GM18858 (cell line): ENCODE results near the gene TH.

Experiments
- ATAC-seq: cut with Tn5 transposase; IDR thresholded peaks from one replicate; pipeline ENCODE4 v1.9.1; 2021; ENCODE audit not compliant: unreplicated experiment

The TH gene

GRCh38 chr11:2143799-2144543 lies 27.6 kb downstream of the TH start:
- no peak for ATAC-seq

- ATAC-seq = no peak
Observed at GRCh38 chr11:2143477-2143798, 28.2 kb downstream of the TH start.

- ATAC-seq = no peak
Observed at GRCh38 chr11:2142762-2143202, 28.8 kb downstream of the TH start.

GRCh38 chr11:2142300-2142759 lies 29.3 kb downstream of the TH start:
- ATAC-seq = no peak

GRCh38 chr11:2140411-2141400 lies 30.9 kb downstream of the TH start:
- ATAC-seq = no peak

GRCh38 chr11:2139621-2140337 lies 31.8 kb downstream of the TH start:
- ATAC-seq = no peak

GRCh38 chr11:2139123-2139521 lies 32.5 kb downstream of the TH start, which contains the start of gene IGF2:
TSS of gene IGF2 (minus strand) at chr11:2139389. CDS start at chr11:2135523, 3,866 bp downstream.
- no peak for ATAC-seq

- ATAC-seq = no peak
Observed at GRCh38 chr11:2138431-2139122, 33.0 kb downstream of the TH start.

- ATAC-seq = no peak
Observed at GRCh38 chr11:2138068-2138430, 33.6 kb downstream of the TH start.

GRCh38 chr11:2137202-2138067 lies 34.2 kb downstream of the TH start:
- no peak for ATAC-seq

- ATAC-seq = no peak
Observed at GRCh38 chr11:2136952-2137201, 34.7 kb downstream of the TH start.

GRCh38 chr11:2136209-2136951 lies 35.2 kb downstream of the TH start:
- ATAC-seq = no peak

GRCh38 chr11:2135648-2136201 lies 35.9 kb downstream of the TH start:
- no peak for ATAC-seq

GRCh38 chr11:2135018-2135569 lies 36.5 kb downstream of the TH start:
- no peak for ATAC-seq

GRCh38 chr11:2134022-2135010 lies 37.3 kb downstream of the TH start:
- no peak for ATAC-seq

GRCh38 chr11:2133241-2134021 lies 38.2 kb downstream of the TH start:
- ATAC-seq = no peak

GRCh38 chr11:2132874-2133240 lies 38.8 kb downstream of the TH start:
- ATAC-seq = no peak
